ENCODE data around the gene EBF3.

- TF ChIP-seq CTCF (conservative IDR thresholded peaks at IDR 0.05; ENCODE audit: low read depth, low read length), result no peak
- no peak for TF ChIP-seq EZH2 (IDR thresholded peaks at IDR 0.05; ENCODE audit: low read length, unreplicated experiment)
Observed at GRCh38 chr10:129945064-129945463, 19.0 kb downstream of the EBF3 start.
